ENCODE results near the gene FLT4.

The FLT4 gene

DNA sequence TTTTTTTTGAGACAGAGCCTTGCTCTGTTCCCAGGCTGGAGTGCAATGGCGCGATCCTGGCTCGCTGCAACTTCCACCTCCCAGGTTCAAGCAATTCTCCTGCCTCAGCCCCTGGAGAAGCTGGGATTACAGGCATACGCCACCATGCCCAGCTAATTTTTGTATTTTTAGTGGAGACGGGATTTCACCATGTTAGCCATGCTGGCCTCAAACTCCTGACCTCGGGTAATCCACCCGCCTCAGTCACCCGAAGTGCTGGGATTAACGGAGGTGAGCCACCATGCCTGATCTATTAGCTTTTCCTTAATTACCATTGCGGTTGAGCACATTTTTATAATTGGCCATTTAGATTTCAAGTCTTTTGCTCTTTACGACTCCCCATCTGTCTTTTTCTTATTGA, 2.9 kb upstream of the FLT4 start:
- Histone ChIP-seq H3K27ac (no peak overlapping the region), H4K20me1 (peaks cover 7% of the 10 kb centered on the region; the same call in 1 of the 2 replicates), H3K9me3 (no peaks in the 10 kb centered on the region), H3K9ac (no peak overlapping the region), H3K27me3 (peaks cover 52% of the 10 kb centered on the region), H3K4me1 (0 out of 2 replicates have a peak, but pooled peaks cover 7% of the 10 kb centered on the region), H3K4me2 (no peak overlapping the region), H3K36me3 (no peaks in the 10 kb centered on the region), H3K4me3 (no peak overlapping the region)
- no peak for TF ChIP-seq Cebpa-rat (IDR thresholded peaks at IDR 0.05)

DNA sequence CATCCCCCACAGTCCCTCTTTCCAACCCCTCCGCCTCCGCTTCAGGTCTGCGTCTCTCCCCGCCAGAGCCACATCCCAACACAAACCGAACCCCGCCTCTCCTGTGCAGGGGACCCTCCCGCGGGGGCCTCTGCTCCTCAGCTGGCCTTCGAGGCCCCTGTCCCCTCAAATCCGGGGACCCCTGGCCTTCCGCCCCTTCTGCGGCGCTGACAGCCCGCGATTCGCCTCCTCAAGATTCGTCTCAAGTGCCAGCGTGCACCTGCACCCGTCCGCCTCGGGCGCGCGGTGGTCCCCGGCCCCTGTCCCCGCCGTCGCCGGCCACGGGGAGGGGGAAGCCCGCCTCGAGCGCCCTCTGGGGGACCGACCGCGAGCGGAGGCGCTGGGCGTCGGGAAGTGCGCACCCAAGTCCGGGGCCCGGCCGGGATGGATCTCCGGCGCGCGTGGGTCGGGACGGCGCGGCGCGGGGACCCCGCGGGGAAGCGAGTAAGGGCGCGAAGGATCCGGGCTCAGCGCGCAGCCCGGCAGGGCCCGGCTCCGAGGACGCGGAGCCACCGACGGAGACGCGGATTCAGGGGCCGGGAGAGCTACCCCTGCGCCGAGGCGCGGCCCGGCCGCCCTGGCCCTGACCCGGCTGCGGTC, 623 bp downstream of the FLT4 start:
- H3K9me3 ChIP-seq, result no peaks in the 10 kb centered on the region
- H4K20me1 ChIP-seq, result peaks cover 7% of the 10 kb centered on the region; the same call in 1 of the 2 replicates
- peak overlapping the region; percentile 44 for H3K4me3 ChIP-seq
- H3K27me3 ChIP-seq, result peaks cover 85% of the 10 kb centered on the region
- peak overlapping the region; percentile 55 for H3K4me2 ChIP-seq
- TF ChIP-seq Cebpa-rat (IDR thresholded peaks at IDR 0.05), result no peak
- no peaks in the 10 kb centered on the region for H3K36me3 ChIP-seq
- no peak overlapping the region for H3K27ac ChIP-seq
- peaks cover 15% of the 10 kb centered on the region for H3K4me1 ChIP-seq
- no peak overlapping the region for H3K9ac ChIP-seq

DNA sequence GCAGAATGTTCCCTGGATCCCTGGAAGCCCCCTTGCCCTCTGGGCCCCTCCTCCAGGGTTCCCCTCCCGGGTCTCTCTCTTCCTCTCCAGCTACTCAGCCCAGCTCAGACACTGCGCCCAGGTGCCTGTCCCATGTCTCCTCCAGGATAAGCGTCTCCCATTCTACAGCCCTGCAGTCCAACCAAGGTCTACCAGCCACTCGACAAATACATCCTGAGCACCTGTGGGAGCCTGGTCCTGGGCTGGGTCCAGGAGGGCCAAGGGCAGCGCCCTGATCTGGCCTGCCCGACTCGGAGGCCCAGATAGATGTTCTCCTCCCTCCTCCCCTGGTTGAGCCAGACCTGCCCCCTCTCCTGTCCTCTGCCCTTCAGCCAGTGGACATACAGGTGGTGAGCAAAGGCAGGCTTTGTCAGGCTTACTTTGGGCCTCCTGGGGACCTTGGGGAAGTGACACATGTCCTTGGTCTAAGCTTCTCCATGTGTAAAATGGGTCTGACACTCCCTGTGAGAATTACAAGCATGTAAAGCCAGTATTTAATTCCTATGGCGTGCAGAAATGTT, 1.4 kb downstream of the FLT4 start:
- no peak for TF ChIP-seq Cebpa-rat (IDR thresholded peaks at IDR 0.05)
- peaks cover 7% of the 10 kb centered on the region; the same call in 1 of the 2 replicates for H4K20me1 ChIP-seq
- no peak overlapping the region for H3K4me3 ChIP-seq
- H3K27me3 ChIP-seq, result peaks cover 86% of the 10 kb centered on the region
- no peaks in the 10 kb centered on the region for H3K36me3 ChIP-seq
- no peak overlapping the region for H3K9ac ChIP-seq
- no peak overlapping the region for H3K27ac ChIP-seq
- peaks cover 15% of the 10 kb centered on the region for H3K4me1 ChIP-seq
- H3K4me2 ChIP-seq, result no peak overlapping the region
- no peaks in the 10 kb centered on the region for H3K9me3 ChIP-seq

DNA sequence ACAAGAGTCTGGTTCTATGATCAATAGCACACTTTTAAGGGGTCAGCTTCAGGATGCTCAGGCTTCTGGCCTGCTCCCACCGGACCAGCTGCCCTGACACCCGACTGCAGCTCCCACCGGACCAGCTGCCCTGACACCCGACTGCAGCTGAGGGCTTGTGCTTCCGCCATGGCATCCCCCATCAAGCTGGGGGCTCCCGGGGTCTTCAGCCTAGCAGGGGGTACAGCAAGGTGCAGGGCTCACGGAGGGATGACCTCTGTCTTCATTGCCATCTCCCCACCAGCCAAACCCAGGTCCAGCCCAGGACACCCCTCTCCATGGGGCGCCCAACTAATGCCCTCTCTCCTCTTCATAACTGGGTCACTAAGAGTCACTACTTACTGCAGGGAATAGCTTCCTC, 1.9 kb downstream of the FLT4 start:
- Histone ChIP-seq H3K27ac (no peak overlapping the region), H3K4me3 (no peak overlapping the region), H3K9ac (no peak overlapping the region), H3K9me3 (no peaks in the 10 kb centered on the region), H3K4me1 (peaks cover 15% of the 10 kb centered on the region), H3K36me3 (no peaks in the 10 kb centered on the region), H4K20me1 (peaks cover 7% of the 10 kb centered on the region; the same call in 1 of the 2 replicates), H3K4me2 (no peak overlapping the region), H3K27me3 (peaks cover 84% of the 10 kb centered on the region)
- no peak for TF ChIP-seq Cebpa-rat (IDR thresholded peaks at IDR 0.05)

DNA sequence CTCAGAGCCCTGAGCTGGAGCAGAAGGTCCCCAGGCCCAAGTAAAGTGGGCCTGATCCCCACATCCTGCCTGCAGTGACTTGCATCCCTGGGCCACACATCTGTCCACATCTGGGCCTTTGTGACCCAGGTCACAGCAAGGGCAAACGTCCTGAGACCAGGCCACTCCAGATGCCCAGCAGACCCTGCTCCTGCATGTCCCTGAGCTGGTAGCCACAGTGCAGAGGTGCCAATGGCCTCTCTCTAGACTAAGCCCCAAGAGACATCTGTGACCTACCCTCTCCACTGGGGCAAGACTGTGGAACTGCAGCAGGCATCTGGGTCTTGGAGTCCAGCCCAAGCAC, 2.5 kb downstream of the FLT4 start:
- H3K27me3 ChIP-seq, result peaks cover 79% of the 10 kb centered on the region
- H3K4me3 ChIP-seq, result no peak overlapping the region
- H3K27ac ChIP-seq, result no peak overlapping the region
- H4K20me1 ChIP-seq, result peaks cover 7% of the 10 kb centered on the region; the same call in 1 of the 2 replicates
- H3K36me3 ChIP-seq, result no peaks in the 10 kb centered on the region
- H3K4me2 ChIP-seq, result no peak overlapping the region
- H3K9me3 ChIP-seq, result no peaks in the 10 kb centered on the region
- TF ChIP-seq Cebpa-rat (IDR thresholded peaks at IDR 0.05), result no peak
- peaks cover 15% of the 10 kb centered on the region for H3K4me1 ChIP-seq
- no peak overlapping the region for H3K9ac ChIP-seq

DNA sequence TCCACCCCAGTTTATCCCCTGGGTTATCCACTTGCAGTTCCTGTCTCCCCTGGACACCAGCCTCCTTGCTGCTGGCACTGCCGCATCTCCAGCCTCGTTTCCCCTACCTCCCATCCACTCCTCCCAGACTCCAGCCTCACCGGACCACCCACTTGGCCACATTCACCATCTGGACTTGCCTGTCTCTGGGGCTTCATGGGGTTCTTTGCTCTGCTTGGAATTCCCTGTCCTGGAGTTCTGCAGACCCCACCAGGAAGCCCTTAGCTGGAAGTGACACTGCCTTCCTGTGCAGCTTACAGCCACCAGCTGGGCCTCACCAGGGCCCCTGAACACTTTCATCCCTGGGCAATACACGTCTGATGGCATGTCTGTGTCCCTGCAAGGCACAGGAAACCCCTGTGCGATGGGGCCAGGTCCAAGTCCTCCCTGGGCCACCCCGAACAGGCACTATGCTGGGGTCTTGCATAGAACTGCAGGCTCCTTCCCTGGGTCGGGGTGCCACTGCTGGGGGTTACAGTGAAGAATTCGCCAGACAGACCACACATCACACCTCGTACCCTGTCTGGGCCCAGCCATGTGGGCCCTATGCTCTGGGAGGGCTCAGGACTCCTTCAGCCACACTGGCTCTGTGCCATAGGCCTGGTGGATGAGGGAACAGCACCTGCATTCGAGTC, 3.0 kb downstream of the FLT4 start:
- no peak for TF ChIP-seq Cebpa-rat (IDR thresholded peaks at IDR 0.05)
- peaks cover 74% of the 10 kb centered on the region for H3K27me3 ChIP-seq

DNA sequence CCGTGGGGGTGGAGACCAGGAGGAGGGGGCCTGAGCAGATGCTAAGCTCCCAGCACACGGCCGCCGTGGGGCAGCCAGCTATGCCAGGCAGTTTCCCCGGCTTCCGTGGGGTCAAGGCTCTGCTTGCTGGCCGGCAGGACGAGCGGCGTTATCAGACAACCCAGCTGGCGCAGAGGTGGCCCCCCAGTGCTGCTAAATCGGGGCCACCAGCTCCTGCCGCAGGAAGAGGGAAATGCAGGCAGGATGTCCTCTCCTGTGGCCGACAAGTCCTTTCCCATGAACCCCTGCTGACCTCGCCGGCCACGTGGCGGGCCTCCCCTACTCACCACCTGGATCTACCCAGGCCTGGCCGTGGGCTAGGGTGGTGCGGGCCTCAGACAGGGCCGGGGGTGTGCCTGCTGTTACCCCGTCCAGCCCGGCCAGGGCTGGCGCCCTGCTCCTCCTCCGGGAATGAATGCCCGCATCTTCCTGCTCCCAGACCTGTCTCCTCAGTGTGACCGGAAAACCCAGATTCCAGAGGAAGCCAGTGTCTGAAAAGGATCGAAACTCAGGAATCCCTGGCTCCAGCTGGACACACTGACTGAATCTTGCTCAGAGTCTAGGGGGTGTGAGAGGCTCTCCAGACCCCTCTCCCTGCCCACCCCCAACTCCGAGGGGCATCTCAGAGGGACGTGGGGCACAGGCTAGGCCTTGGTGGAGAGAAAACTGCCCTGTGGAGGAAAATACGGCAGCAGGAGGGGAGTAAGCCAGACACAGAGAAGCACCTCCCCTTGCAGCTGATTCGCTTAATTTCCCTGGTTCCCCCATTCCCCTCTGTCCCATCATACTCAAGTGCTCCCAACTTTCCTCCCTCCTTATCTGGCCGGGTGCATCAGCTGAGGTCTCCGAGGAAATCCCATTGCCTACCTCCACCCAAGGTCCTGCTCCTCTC, 3.9 kb downstream of the FLT4 start:
- peaks cover 65% of the 10 kb centered on the region for H3K27me3 ChIP-seq

More for the DNA sequence above, 3.0 kb downstream of the FLT4 start:
- Histone ChIP-seq H3K4me1 (peaks cover 15% of the 10 kb centered on the region), H3K4me3 (no peak overlapping the region), H3K4me2 (no peak overlapping the region), H4K20me1 (peaks cover 7% of the 10 kb centered on the region; the same call in 1 of the 2 replicates), H3K36me3 (no peaks in the 10 kb centered on the region), H3K9me3 (no peaks in the 10 kb centered on the region), H3K27ac (no peak overlapping the region), H3K9ac (no peak overlapping the region)

DNA sequence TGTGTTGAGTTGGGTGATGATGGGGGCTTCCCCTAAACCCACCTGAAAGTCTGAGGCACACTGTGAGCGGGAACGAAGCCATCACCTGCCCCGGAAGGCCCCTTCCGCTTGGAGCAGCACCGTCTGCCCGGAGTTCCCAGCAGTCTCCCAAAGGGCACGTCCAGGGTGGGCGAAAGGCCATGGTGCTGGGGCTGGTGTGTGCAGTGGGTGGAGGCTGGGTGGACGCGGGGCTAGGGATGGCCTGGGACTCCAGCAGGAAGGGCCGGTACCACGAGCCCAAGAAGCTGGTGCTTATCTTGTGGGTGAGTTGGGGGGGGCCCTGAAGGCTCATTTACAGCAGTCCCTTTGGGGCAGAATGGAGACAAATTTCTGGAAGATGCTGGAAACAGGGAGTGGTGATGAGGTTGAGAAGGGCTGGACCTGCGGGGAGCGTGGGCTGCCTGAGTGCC, 4.6 kb downstream of the FLT4 start:
- no peak overlapping the region for H3K4me3 ChIP-seq
- no peak for TF ChIP-seq Cebpa-rat (IDR thresholded peaks at IDR 0.05)
- no peaks in the 10 kb centered on the region for H3K9me3 ChIP-seq
- peaks cover 7% of the 10 kb centered on the region; the same call in 1 of the 2 replicates for H4K20me1 ChIP-seq
- H3K9ac ChIP-seq, result no peak overlapping the region
- H3K27ac ChIP-seq, result no peak overlapping the region
- no peaks in the 10 kb centered on the region for H3K36me3 ChIP-seq
- H3K27me3 ChIP-seq, result peaks cover 58% of the 10 kb centered on the region
- H3K4me1 ChIP-seq, result peaks cover 21% of the 10 kb centered on the region
- peak overlapping the region; percentile 30; the same call in 1 of the 2 replicates for H3K4me2 ChIP-seq

More for the DNA sequence above, 3.9 kb downstream of the FLT4 start:
- TF ChIP-seq Cebpa-rat (IDR thresholded peaks at IDR 0.05), result no peak
- no peak overlapping the region for H3K27ac ChIP-seq
- peaks cover 18% of the 10 kb centered on the region for H3K4me1 ChIP-seq
- H3K9ac ChIP-seq, result no peak overlapping the region
- peak overlapping the region; percentile 30; the same call in 1 of the 2 replicates for H3K4me2 ChIP-seq
- peaks cover 7% of the 10 kb centered on the region; the same call in 1 of the 2 replicates for H4K20me1 ChIP-seq
- H3K36me3 ChIP-seq, result no peaks in the 10 kb centered on the region
- no peaks in the 10 kb centered on the region for H3K9me3 ChIP-seq
- H3K4me3 ChIP-seq, result no peak overlapping the region

DNA sequence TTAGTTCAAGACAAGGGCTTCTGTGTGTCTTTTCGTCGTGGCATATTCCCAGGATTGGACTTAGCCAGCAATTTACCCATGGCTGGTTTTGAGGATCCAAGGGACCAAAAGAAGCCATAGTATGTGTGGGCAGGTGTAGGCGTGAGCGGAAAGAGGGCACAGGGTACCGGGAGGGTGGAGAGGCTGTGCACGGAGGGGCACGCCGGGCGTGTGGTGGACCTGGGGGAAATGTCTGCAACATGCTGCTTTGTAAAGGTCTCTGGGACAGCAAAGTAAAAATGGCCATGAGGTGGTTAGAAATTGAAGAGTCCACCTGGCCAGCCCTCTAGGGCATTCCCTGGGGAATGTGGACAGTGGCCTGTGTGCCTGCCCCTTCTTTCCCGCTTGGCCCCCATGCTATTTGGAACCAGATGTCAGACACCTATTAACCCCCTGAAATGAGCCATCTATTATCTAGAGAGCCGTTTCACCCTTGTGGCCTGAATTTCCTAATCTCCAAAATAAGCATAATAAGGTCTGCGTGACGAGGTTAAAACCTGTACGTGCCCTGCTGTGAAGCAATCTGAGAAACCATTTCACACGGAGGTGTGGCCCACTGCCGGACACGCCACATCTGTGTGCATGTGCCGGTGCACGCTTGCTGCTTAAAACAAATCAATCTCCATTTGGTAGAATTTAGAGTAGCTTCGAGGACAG, 5.1 kb downstream of the FLT4 start:
- no peak overlapping the region for H3K27ac ChIP-seq
- peaks cover 7% of the 10 kb centered on the region; the same call in 1 of the 2 replicates for H4K20me1 ChIP-seq
- H3K27me3 ChIP-seq, result peaks cover 53% of the 10 kb centered on the region
- H3K4me3 ChIP-seq, result no peak overlapping the region
- no peak overlapping the region for H3K9ac ChIP-seq
- no peaks in the 10 kb centered on the region for H3K9me3 ChIP-seq
- TF ChIP-seq Cebpa-rat (IDR thresholded peaks at IDR 0.05), result no peak
- H3K36me3 ChIP-seq, result no peaks in the 10 kb centered on the region
- H3K4me2 ChIP-seq, result no peak overlapping the region
- H3K4me1 ChIP-seq, result peaks cover 24% of the 10 kb centered on the region

All from BLaER1 (cell line).